ENCODE results near the gene XRCC4. TPM values are rescaled to one million over a fixed set of nuclear protein-coding genes. Genes with fewer than 3 reads are reported as not detected.
A peak's percentile ranks its signal among the peaks of the same experiment; 100 is the strongest.

The XRCC4 gene
- total RNA-seq, 1 donor from 2014 or later: 12.9 TPM

DNA sequence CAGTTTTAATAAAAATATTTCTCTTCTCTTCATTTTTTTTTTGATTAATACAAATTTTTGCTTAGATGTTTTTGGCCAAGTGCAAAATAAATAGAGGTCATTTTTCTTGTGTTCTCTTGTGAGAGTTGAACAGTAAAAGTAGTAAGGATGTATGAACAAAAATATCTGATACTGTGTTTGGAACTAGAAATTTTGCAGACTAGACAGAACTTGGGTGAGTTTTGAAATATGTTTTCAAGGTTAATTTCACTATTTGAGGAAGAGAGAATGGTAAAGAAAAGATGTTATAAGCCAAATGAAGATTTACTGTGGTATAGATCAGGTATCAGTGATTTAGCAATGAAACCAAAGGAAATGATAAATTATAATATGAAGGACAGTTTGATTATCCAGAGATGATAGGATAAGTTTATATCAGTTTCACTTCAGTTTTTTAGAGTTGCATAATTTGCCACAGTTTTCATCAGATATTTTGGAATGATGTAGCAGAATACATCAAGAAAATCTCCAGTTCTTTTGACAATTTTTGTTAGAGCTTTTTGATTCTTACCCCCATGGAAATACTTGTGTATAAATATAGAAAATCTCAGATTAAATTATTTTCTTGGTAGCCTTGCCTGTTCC is 246.3 kb downstream of the XRCC4 start:
- Mint-ChIP-seq H3K36me3 (ENCODE audit: insufficient read depth) (no peaks in the 10 kb centered on the region), H3K27me3 (no peaks in the 10 kb centered on the region), H3K4me3 (ENCODE audit: low read depth) (no peak overlapping the region), H3K9me3 (ENCODE audit: low read depth) (peaks cover 6% of the 10 kb centered on the region), H3K4me1 (ENCODE audit: low read depth) (no peaks in the 10 kb centered on the region), H3K27ac (no peak overlapping the region)
- DNase-seq (ENCODE audit: low spot score, unreplicated experiment): no peak
- TF ChIP-seq, protein P1, sequence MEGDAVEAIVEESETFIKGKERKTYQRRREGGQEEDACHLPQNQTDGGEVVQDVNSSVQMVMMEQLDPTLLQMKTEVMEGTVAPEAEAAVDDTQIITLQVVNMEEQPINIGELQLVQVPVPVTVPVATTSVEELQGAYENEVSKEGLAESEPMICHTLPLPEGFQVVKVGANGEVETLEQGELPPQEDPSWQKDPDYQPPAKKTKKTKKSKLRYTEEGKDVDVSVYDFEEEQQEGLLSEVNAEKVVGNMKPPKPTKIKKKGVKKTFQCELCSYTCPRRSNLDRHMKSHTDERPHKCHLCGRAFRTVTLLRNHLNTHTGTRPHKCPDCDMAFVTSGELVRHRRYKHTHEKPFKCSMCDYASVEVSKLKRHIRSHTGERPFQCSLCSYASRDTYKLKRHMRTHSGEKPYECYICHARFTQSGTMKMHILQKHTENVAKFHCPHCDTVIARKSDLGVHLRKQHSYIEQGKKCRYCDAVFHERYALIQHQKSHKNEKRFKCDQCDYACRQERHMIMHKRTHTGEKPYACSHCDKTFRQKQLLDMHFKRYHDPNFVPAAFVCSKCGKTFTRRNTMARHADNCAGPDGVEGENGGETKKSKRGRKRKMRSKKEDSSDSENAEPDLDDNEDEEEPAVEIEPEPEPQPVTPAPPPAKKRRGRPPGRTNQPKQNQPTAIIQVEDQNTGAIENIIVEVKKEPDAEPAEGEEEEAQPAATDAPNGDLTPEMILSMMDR (IDR thresholded peaks at IDR 0.05; ENCODE audit: unreplicated experiment): no peak

DNA sequence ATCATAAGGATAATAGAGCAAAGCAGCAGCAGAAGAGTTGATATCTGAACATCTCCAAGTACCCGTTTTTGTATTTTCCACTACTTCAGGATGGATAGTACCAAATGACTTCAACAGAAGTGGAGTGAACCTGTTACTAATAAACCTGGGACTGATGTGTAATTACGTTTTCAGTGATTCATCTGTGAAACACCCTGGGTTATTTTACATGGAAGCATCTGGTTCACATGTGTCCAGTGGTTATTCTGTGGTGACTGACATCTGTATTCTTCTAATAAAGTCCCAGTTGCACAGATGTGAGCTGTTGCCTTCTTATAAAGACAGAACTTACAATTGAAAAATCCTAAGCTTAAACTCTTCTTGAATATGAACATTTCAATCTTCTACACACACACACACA is 254.5 kb downstream of the XRCC4 start:
- Mint-ChIP-seq H3K27ac (no peak overlapping the region), H3K9me3 (ENCODE audit: low read depth) (no peaks in the 10 kb centered on the region), H3K4me3 (ENCODE audit: low read depth) (no peak overlapping the region), H3K27me3 (no peaks in the 10 kb centered on the region), H3K36me3 (ENCODE audit: insufficient read depth) (no peaks in the 10 kb centered on the region), H3K4me1 (ENCODE audit: low read depth) (peaks cover 7% of the 10 kb centered on the region)
- TF ChIP-seq, protein P1 (IDR thresholded peaks at IDR 0.05; ENCODE audit: unreplicated experiment): no peak
- DNase-seq (ENCODE audit: low spot score, unreplicated experiment): no peak

DNA sequence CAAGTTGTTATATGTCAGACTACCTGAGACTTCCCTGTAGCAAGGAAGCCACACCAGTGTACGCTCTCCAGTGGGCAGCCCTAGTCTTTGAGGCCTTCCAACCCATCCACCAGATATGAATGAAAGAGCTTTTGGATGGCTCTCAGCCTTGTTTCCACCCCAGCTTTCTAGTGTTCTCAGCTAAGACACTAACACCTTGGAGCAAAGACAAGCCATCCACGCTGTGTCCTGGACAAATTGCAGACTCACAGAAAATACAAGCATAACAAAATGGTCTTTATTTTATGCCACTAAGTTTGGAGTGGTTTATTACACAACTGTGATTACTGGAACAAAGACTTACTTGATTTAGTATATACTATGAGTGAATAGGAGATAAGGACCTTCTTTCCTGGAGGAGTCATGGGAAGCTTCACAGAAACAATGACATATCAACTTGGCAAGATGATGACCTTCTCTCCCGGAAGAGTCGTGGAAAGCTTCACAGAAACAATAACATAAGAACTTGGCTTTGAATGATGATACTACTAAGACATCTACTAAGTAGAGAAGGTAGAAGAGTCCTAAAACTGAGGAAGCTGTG is 260.2 kb downstream of the XRCC4 start:
- TF ChIP-seq, protein P1 (IDR thresholded peaks at IDR 0.05; ENCODE audit: unreplicated experiment): no peak
- DNase-seq (ENCODE audit: low spot score, unreplicated experiment): no peak
- Mint-ChIP-seq H3K9me3 (ENCODE audit: low read depth) (no peaks in the 10 kb centered on the region), H3K4me1 (ENCODE audit: low read depth) (peaks cover 24% of the 10 kb centered on the region), H3K4me3 (ENCODE audit: low read depth) (no peak overlapping the region), H3K36me3 (ENCODE audit: insufficient read depth) (no peaks in the 10 kb centered on the region), H3K27ac (no peak overlapping the region), H3K27me3 (no peaks in the 10 kb centered on the region)

DNA sequence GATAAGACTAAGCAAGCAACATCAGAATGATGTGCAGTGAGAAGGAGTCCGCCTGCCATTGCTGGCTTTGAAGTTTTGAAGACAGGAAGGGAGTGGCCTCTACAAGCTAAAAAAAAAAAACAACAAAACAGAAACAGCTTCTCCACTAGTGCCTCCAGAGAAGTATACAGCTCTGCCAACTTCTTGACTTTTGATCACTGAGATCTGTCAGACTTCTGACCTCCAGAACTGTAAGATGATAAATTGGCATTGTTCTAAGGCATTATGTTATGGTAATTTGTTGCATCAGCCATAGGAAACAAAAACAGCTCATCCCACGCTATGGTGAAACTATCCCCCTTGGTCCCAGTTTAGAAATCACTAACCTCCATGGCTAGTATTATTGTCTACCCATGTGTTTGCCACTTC is 263.2 kb downstream of the XRCC4 start:
- DNase-seq (ENCODE audit: low spot score, unreplicated experiment): no peak
- Mint-ChIP-seq H3K27me3 (no peaks in the 10 kb centered on the region), H3K4me1 (ENCODE audit: low read depth) (peaks cover 35% of the 10 kb centered on the region), H3K9me3 (ENCODE audit: low read depth) (no peaks in the 10 kb centered on the region), H3K36me3 (ENCODE audit: insufficient read depth) (no peaks in the 10 kb centered on the region), H3K4me3 (ENCODE audit: low read depth) (no peak overlapping the region), H3K27ac (no peak overlapping the region)
- TF ChIP-seq, protein P1 (IDR thresholded peaks at IDR 0.05; ENCODE audit: unreplicated experiment): no peak

DNA sequence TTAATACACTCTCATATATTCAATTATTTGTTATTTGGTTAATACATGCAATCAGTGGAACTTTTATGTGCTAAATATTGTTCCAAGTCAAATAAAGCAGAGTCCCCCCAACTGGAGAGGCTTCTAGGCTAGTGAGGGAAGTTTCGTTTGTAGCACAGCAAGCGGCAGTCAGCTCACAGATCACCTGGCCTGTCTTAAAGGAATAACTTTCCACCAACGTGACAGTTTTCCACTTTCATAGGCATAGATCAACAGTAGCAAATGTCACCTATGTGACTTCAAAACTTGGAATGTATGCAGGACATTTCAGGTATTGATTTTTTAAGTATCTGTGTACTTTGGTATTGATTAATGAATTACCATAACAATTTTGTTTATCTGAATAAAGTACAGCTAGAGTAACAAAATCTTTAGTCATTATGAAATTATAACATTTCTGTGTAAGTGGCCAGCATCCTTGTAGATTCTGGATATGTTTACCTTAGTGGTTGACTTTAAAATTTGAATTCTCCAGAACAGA is 264.5 kb downstream of the XRCC4 start:
- TF ChIP-seq, protein P1 (IDR thresholded peaks at IDR 0.05; ENCODE audit: unreplicated experiment): no peak
- Mint-ChIP-seq H3K27me3 (no peaks in the 10 kb centered on the region), H3K9me3 (ENCODE audit: low read depth) (peaks cover 2% of the 10 kb centered on the region), H3K27ac (peak overlapping the region; percentile 2), H3K4me1 (ENCODE audit: low read depth) (peaks cover 35% of the 10 kb centered on the region), H3K36me3 (ENCODE audit: insufficient read depth) (peaks cover 1% of the 10 kb centered on the region), H3K4me3 (ENCODE audit: low read depth) (no peak overlapping the region)
- no peak for DNase-seq (ENCODE audit: low spot score, unreplicated experiment)

Data from progenitor cell of endocrine pancreas (in vitro differentiated cells).